KOPT-K1 (cell line): Measurements from ENCODE around the gene NPC1L1.

Experiments used
- H3K27ac ChIP-seq: fragments of 200-600 bp; sonication (generic); 2 replicates; pipeline ENCODE4 v1.5.1; 2016; ENCODE audit warnings: antibody characterized with exemption, mild to moderate bottlenecking, low read depth, low read length; ENCODE audit not compliant: poor library complexity, severe bottlenecking
- H3K36me3 ChIP-seq: fragments of 200-600 bp; sonication (generic); 2 replicates; pipeline ENCODE4 v1.5.1; 2017; ENCODE audit warnings: antibody characterized with exemption, mild to moderate bottlenecking, low read length, moderate library complexity; ENCODE audit not compliant: insufficient read depth
- H3K9me3 ChIP-seq: fragments of 200-600 bp; sonication (generic); 2 replicates; pipeline ENCODE4 v1.5.1; 2017; ENCODE audit warnings: antibody characterized with exemption, low read length, mild to moderate bottlenecking; ENCODE audit not compliant: insufficient read depth, poor library complexity, severe bottlenecking

The NPC1L1 gene

DNA sequence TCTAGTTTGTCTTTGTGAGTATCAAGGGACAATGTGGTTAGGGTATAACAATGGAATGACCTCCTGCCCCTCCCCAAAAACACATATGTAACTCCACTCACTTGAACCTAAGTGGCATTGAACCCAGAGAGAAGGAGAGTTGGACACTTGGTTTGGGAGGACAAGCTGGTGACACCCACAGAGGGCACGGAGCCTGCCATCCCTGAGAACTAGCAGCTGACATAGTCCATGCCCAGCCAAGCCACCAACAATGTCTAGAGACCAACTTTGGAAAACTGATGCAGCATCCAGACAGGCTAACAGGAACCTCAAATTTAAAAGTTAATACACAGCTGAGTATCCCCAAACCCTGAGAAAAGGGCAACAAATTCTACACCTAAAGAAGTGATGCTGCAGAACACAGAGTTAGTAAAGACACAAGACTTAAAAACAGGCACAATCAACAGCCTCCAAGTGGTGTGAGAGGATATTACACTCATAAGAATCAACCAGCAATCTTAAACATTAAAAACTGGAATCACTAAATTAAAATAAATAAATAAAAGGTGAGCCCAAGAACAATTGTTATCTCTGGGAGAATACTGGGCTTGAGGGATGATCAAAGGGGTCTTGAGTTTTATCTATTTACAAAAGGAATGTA, 77.8 kb downstream of the NPC1L1 start:
- no peak overlapping the region for H3K27ac ChIP-seq
- no peaks in the 10 kb centered on the region for H3K9me3 ChIP-seq
- H3K36me3 ChIP-seq, result peaks cover 66% of the 10 kb centered on the region
